OCI-LY1 (cell line): ENCODE results near the gene PACS2.

ENCODE experiments used
- EZH2 ChIP-seq: fragments of 200-600 bp; sonication (generic), shearing (Covaris generic); IDR thresholded peaks from 2 replicates; pipeline ENCODE4 v1.8.0; 2017; ENCODE audit warnings: borderline replicate concordance, mixed run types, mild to moderate bottlenecking, antibody characterized with exemption, low read length, moderate library complexity, mixed read lengths
- TF ChIP-seq, protein P1 (sequence below): fragments of 200-600 bp; sonication (generic), shearing (Covaris generic); IDR thresholded peaks from 2 replicates; pipeline ENCODE4 v1.5.1; 2017; ENCODE audit warnings: mild to moderate bottlenecking, antibody characterized with exemption, low read length, moderate library complexity, mixed read lengths

DNA sequence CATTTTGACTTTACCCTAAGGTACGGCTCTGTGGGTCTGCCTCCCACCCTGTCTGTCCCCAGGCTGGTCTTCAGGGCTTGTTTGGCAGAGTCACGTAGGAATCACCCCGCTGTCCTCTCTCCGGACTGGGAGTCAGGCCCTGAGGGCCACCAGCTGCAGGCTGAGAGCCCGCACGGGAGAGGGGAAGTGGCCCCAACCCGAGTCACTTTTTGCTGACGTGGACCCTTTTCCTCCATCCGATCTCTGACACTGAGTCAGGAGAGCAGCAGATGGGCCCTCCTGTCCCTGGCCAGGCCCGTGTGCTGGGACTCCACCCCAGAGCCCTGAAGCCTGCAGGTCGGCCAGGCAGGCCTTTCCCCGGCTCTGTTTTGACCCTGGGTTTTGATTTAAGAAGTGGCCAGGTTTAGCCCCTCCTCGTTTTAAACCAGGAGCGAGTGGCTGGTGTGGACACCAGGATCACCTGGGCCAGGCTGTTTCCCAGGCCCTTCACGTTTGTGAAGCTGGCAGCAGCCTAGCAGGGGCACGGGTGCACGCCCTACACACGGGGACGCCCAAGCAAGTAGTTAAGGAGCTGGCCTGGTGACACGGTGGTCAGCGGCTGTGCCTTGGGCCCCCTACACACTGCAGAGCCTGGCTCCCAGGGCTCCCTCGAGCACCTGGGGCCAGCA lies 71.3 kb downstream of the PACS2 start:
- TF ChIP-seq, protein P1, sequence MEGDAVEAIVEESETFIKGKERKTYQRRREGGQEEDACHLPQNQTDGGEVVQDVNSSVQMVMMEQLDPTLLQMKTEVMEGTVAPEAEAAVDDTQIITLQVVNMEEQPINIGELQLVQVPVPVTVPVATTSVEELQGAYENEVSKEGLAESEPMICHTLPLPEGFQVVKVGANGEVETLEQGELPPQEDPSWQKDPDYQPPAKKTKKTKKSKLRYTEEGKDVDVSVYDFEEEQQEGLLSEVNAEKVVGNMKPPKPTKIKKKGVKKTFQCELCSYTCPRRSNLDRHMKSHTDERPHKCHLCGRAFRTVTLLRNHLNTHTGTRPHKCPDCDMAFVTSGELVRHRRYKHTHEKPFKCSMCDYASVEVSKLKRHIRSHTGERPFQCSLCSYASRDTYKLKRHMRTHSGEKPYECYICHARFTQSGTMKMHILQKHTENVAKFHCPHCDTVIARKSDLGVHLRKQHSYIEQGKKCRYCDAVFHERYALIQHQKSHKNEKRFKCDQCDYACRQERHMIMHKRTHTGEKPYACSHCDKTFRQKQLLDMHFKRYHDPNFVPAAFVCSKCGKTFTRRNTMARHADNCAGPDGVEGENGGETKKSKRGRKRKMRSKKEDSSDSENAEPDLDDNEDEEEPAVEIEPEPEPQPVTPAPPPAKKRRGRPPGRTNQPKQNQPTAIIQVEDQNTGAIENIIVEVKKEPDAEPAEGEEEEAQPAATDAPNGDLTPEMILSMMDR, result no peak
- TF ChIP-seq EZH2, result no peak
